Hindlimb muscle (tissue), 1 donor: ENCODE results near the gene ICA1. TPM values are rescaled to one million over a fixed set of nuclear protein-coding genes. Genes with fewer than 3 reads are reported as not detected.

Experiments used
- DNase-seq: peaks from one replicate; pipeline ENCODE4 v3.0.0-alpha.2; 2013
- polyA plus RNA-seq: library from polyadenylated mRNA; unstranded; fragments of 120-200 nt; gene quantifications from one replicate; pipeline ENCODE4 v1.2.1, GENCODE V29; 2013; ENCODE audit not compliant: insufficient read length

The ICA1 gene
- polyA plus RNA-seq, 1 donor, result 5.5 TPM

GRCh38 chr7:8157296-8157695, 104.7 kb downstream of the ICA1 start:
- no peak for DNase-seq

GRCh38 chr7:8155836-8156235, 106.1 kb downstream of the ICA1 start:
- DNase-seq, result no peak

GRCh38 chr7:8154272-8154671, 107.7 kb downstream of the ICA1 start:
- no peak for DNase-seq

GRCh38 chr7:8152489-8153192, 109.3 kb downstream of the ICA1 start:
- no peak for DNase-seq

- DNase-seq, result no peak
Measured at GRCh38 chr7:8151161-8151725, 110.7 kb downstream of the ICA1 start.

DNA sequence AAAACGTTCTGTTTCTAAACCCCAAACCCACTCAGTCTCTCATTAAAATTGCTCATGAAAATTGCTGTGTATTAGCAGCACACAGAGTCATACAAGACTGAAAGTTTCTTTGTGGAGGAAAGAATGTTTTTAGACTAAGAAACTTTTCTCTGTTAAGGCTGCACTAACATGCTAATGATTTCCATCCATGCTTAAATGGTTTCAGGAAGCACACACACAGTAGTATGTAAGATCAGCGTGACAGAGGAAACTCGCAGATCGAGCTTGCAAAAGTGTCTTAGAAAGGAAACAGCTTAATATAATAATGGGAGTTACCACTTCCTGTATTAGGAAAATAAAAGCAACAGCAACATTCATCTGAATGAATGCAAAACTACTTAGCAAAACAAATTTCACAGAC, 112.7 kb downstream of the ICA1 start:
- no peak for DNase-seq

GRCh38 chr7:8147760-8148463, 114.1 kb downstream of the ICA1 start:
- no peak for DNase-seq

- DNase-seq, result peak; percentile 43
Measured at GRCh38 chr7:8146788-8147413, 115.1 kb downstream of the ICA1 start.

DNA sequence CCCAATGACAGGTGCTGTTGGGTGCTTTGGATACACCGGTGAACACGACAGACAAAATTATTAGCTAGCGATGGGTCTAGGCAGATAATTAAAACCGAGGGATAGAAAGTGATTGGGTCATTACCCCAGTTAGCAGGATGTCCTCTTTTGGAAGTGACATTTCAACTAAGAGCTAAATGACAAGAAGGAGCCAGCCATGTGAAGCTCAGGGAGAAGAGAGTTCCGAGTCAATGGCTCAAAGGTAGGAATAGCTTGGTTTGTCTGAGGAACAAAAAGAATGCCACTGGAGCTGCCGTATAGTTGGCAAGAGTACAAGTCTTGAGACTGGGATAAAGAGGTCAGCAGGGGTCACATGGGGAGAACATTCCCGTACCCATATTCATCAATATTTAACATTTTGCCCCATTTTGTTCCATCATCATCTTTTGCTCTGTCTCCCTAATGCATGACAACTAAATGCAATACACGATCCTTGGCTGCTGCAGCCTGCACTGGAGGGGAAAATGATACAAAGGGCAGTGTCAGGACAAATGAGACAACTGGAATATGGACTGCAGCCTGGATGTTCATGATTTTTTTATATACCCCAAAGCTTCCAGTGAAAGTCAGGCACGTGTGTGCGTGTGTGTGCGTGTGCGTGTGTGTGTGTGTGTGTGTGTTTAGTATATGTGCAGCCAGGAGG, 115.7 kb downstream of the ICA1 start:
- DNase-seq, result no peak

DNA sequence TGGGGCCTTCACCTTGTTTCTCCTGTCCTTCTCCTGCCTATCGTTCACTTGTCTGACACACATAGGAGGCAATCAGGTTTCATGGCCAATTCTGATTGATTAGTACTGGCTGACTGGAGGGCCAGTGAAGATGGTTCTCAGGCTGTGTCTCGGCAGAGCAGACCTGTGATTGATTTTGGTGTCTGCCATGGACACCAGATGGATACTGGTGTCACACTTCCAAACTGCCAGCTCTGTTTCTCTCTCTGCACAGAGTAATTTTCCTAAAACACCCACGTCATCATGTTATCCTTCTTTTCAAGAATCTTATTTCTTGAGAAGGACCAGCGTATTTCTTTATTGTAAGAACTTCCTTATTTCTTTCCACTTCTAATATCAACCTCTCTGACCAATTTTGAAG, 117.1 kb downstream of the ICA1 start:
- no peak for DNase-seq

DNA sequence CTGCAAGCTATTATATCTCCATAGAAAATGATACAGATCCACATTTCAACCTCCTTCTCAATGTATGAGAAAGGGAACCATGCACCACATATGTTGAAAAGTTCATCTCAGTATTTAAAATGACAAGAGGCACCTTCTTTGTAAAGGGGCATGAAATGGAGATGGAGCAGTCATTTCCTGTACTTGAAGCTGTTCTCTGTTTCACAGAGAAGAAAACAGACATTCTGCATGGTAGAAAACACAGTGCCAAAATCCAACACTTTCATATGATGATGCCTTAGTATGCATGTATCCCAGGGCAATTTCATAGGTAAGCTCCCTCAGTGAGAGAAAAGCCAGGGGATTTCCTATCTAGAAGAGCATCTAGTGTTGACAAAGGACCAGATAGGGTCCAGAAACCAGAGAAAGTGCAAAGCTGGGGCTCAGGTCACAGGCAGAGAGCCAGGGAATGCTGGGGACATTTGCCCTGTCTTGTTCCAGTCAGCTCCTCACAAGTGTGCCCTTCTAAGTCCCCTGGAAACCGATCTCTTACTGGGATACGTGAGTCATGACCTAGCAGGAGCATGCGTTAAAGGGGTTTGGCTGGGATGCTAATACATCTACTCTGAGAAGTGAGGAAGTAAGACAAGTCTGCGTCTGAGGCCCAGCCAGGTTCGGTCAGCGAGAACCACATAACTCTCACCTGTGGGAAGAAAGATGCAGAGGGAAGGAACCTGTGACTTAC, 118.7 kb downstream of the ICA1 start:
- DNase-seq, result no peak

GRCh38 chr7:8142477-8142876, 119.5 kb downstream of the ICA1 start:
- no peak for DNase-seq

DNA sequence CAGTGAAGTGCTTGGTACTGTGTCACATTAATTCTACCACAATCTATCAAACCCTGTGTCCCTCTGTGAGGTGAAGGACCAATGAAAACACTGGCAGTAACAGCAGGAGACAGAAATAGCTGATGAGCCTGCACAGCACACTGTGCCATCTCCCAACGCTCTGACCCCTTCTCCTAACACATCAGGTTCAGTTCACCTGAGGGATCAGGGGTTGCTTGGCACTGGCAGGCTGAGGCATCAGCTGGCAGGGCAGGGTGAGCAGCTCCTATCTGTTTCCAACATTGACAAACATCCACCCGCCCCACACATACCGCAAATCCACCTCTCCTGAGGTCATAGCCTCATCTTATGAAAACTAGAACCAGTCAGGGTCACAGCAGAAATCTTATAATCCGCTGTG, 120.9 kb downstream of the ICA1 start:
- DNase-seq, result no peak

- DNase-seq, result no peak
Measured at GRCh38 chr7:8136051-8136730, 125.8 kb downstream of the ICA1 start.

DNA sequence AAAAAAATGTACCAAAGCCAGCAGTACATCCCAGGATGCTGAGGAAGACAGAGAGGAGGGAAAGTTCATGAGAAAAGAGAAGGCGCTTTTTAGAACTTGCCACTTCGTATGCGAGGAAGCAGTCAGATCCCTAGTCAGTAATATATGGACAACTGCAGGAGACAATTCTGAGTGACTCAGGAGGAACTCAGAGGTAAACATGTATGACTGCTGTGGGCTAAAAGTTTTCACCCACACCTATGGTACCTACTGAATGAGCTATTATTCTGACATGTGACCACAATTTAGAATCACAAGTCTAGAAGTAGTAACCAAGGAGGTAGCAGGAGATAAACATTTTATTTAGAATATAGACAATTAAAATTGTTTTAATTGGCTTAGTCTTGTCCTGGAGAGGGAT, 126.5 kb downstream of the ICA1 start:
- DNase-seq, result no peak

- no peak for DNase-seq
Measured at GRCh38 chr7:8134089-8134733, 127.8 kb downstream of the ICA1 start.

- no peak for DNase-seq
Measured at GRCh38 chr7:8133188-8133848, 128.6 kb downstream of the ICA1 start.

- DNase-seq, result no peak
Measured at GRCh38 chr7:8131694-8132605, 130.0 kb downstream of the ICA1 start.

DNA sequence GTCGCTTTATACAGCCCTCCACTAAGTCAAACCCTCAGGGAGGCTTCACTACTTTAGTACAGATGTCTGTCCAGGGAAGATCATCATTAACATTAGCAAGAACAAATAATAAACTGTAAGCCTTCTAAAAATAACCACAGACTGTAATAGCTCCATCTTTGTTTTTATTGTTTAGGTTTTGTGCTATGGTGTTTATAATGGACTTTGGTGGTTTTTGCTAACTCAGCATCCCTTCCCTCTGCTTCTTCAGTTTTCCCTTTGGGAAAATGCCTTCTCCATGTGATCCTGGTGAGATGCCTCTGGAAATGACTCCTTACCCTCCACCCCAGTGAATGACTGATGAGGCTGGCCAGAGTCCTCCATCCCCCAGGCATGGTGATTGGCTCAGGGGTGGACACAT, 131.3 kb downstream of the ICA1 start:
- no peak for DNase-seq

DNA sequence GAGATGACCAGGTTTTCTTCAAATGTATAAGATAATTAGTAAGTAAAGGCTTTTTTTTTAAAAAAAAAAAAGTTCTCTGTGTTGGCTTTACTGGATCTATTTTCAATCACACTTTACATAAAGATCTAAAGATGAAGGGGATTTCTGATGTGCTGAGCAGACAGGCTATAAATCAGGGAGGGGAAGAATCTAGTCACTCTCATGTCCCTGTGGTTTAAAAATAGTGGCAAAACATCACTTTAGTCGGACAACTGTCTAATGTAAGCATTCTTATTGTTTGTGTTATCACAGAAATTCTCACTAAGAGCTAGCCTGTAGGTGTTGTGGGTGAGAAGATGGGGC, 132.7 kb downstream of the ICA1 start:
- no peak for DNase-seq
